ENCODE measurements around the gene TMEM97. TPM values are rescaled to one million over a fixed set of nuclear protein-coding genes. Genes with fewer than 3 reads are reported as not detected.

The TMEM97 gene
- 17.2 and 22.9 TPM in 2 replicates for total RNA-seq

GRCh38 chr17:28318759-28319597 lies at the start of gene TMEM97:
Gene TMEM97 (plus strand): TSS chr17:28319200. CDS start chr17:28319240, 40 bp downstream.

GRCh38 chr17:28335201-28335958 lies 16.4 kb downstream of the TMEM97 start, which contains the start of the genes IFT20 and TNFAIP1:
Gene IFT20 (minus strand): TSS chr17:28335472. CDS start chr17:28331985, 3,487 bp downstream.
Gene TNFAIP1 (plus strand): TSS chr17:28335761. CDS start chr17:28339522, 3,761 bp downstream.

GRCh38 chr17:28357061-28357900 lies 38.3 kb downstream of the TMEM97 start, which contains the start of gene POLDIP2:
Gene POLDIP2 (minus strand): TSS chr17:28357527. CDS start chr17:28357448, 79 bp downstream.

DNA sequence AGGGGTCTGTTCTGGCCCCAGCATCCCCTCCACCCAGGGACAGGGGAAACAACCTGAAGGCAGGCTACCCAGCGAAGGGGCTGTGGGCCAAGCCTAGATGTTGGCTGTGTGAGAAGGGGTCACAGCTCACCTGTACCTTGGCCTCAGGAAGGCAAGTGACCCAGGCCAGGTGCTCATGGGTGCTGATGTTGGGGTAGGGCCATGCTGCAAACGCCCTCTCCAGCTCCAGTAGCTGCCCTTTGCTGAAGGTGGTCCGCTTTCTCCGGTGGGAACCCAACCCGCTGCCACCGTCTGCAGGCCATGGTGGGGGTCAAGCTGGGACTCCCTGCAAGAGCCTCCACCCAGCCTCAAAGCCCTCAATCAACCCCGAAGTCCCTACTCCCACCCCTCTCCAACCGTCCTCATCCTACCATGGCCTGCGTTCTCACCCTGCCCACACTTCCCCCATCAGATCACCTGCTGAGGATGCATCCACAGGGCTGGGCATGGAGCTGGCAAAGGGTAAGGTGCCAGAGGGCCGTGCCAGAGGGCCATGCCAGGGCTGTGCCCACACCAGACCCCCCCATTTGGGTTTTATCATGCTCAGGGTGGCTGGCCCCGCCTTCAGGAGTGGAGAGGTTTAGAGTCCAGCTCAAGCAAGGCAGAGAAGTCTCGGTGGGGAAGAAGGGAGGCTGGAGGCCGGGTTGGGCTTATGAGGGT lies 45.8 kb downstream of the TMEM97 start, which contains the start of gene SEBOX:
SEBOX (minus strand) TSS at position 535 of the 699 bp plus-strand sequence; CDS start at position 487, 48 bp downstream.

DNA sequence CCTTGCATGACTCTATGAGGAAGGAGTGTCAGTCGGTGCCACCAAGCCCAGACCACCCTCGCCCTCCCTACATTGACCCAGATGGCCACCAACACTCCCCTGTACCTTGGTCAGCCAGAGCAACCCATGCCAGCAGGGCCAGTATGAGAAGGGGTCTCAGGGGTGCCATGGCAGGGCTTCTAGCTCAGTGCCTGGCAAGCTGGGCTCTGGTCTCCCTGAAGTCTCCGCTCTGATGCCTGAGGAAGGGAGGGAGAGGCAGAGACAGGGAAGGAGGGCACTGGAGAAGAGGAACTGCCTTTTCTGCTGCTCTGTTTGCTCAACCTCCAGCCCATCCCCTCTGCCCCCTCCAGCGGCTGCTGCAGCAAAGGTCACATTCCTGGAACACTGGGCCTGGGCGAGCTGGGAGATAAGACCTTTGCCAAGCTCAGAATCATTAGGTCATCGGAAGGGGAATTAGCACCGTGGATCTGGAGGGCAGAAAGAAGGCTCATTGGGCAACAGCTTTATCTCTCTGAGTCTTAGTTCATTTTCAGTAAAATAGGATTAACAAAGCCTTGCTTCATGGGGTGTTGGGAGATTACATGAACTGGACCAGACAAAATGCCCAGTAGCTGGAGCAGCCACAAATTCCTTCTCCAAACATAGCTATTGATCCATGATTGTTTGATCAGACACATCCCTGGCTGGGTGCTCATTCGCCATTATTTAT lies 51.2 kb downstream of the TMEM97 start, which contains the start of gene VTN:
VTN (minus strand) TSS at position 273 of the 709 bp plus-strand sequence; CDS start at position 169, 104 bp downstream.

GRCh38 chr17:28371245-28372202 lies 52.5 kb downstream of the TMEM97 start, which contains the start of gene SARM1:
Gene SARM1 (plus strand): TSS chr17:28371694. CDS start chr17:28372033, 339 bp downstream.

Other genes starting within 250 kb of the TMEM97 start
- 17.8 and 29.9 TPM in 2 replicates for gene IFT20, start 16.3 kb downstream of the TMEM97 start, total RNA-seq
- gene TNFAIP1, start 16.6 kb downstream of the TMEM97 start, total RNA-seq = 34.6 and 49.8 TPM in 2 replicates
- 89.2 and 96.0 TPM in 2 replicates for gene POLDIP2, start 38.3 kb downstream of the TMEM97 start, total RNA-seq
- not detected in 2 replicates for gene SEBOX, start 46.0 kb downstream of the TMEM97 start, total RNA-seq
- not detected in 2 replicates for gene VTN, start 51.1 kb downstream of the TMEM97 start, total RNA-seq
- 0.14 and 0.21 TPM in 2 replicates for gene SARM1, start 52.5 kb downstream of the TMEM97 start, total RNA-seq
- 2.6 and 4.8 TPM in 2 replicates for gene SLC46A1, start 87.0 kb downstream of the TMEM97 start, total RNA-seq
- gene SLC13A2, start 154.4 kb downstream of the TMEM97 start, total RNA-seq = not detected in 2 replicates
- gene FOXN1, start 187.1 kb downstream of the TMEM97 start, total RNA-seq = 2.7 and 11.1 TPM in 2 replicates
- 34.1 and 51.9 TPM in 2 replicates for gene UNC119, start 233.4 kb downstream of the TMEM97 start, total RNA-seq

Data from airway epithelial cell (primary cell).